NCI-H82 (cell line): ENCODE results near the gene KYAT1.
A peak's percentile ranks its signal among the peaks of the same experiment; 100 is the strongest.
"Not testable (repeated sequence)": the region's sequence is repeated elsewhere in the genome, so short reads cannot be mapped to it uniquely, and the experiment has no call there.

Experiments
- DNase-seq: peaks from one replicate; lab custom pipeline; 2025; lab: John Stamatoyannopoulos, UW

The KYAT1 gene

DNA sequence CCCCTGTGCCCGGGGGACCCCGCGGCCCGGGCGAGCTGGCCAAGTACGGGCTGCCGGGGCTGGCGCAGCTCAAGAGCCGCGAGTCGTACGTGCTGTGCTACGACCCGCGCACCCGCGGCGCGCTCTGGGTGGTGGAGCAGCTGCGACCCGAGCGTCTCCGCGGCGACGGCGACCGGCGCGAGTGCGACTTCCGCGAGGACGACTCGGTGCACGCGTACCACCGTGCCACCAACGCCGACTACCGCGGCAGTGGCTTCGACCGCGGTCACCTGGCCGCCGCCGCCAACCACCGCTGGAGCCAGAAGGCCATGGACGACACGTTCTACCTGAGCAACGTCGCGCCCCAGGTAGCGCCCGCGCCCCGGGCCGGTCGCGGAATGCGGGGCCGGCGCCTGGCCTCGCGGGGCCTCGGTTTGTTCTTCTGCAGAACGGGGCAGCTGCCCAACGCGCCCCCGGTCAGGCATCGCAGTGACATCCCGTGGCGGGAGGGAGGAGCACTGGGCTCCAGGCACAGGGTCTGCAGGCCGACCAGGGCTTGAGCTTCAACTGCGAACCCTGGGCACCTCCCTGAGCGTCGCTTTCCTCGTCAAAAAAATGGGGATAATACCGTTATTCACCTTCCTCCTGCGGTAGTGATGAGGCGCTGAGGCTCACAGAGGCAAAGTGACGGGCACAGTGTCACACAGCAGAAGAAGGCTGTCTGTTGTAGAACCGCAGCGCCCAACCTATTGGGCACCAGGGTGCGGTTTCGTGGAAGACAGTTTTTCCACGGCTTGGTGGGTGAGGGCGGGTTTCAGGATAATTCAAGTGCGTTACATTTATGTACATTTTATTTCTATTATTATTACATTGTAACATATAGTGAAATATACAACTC, 62.7 kb downstream of the KYAT1 start:
- DNase-seq: peak; percentile 59

DNA sequence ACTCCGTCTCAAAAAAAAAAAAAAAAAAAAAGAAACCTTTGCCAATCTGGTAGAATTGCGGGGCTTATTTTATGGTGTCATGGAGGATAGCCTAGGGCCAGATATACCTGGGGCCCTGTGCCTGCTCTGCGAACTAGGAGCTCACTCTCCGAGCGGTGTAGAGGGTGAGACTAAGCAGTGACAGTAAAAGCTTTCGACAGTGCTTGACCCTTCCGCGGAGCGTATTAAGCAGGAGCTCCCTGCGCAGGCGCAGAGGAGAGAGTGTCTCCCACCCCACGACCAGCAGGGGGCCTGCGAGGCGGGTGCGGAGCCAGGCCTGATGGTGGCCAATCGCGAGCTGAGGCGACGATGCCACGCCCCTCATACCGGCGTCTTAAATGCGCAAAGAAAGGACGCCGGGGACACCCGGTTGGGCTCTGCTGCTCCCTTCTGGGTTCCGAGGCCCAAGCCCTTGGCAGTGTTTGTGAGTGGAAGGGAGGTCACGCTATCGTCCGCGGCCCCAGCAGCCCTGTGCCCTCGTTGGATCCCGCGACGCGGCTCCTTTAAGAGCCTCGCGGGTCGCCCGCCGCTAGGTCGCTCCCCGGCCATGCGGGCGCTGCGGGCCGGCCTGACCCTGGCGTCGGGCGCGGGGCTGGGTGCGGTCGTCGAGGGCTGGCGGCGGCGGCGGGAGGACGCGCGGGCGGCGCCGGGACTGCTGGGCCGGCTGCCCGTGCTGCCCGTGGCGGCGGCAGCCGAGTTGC, 63.5 kb downstream of the KYAT1 start, which contains the start of gene ENDOG:
ENDOG (plus strand) TSS at position 402 of the 740 bp plus-strand sequence; CDS start at position 587, 185 bp downstream.
- DNase-seq: peak; percentile 99

DNA sequence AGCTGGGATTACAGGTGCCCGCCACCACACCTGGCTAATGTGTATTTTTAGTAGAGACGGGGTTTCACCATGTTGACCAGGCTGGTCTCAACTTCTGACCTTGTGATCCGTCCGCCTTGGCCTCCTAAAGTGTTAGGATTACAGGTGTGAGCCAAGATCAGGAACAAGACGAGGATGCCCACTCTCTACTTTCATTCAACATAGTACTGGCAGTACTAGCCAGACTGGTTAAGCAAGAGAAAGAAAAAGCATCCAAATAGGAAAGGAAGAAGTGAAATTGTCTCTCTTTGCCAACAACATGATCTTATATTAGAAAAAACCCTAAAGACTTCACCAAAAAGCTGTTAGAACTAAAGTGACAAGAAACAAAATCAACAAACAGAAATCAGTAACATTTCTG, 70.9 kb downstream of the KYAT1 start:
- DNase-seq: no peak

DNA sequence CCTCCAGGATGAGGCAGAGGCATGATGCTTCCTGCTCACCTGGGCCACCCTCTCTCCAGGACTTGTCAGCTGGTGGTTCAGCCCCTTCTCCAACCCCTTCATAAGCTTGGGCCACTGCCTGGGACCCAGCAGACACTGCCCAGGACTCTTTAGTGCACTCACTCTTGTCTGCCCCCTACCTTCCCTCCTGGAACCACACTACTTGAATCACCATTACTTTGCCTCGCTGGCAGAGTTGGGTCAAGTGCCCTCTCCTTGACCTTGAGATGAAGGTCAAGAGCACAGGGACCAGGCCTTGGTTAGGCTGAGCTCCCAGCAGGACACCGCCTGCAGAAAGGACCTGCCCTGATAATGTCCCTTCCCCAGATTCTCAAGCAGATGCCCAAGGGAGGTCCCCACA, 71.9 kb downstream of the KYAT1 start:
- no peak for DNase-seq

DNA sequence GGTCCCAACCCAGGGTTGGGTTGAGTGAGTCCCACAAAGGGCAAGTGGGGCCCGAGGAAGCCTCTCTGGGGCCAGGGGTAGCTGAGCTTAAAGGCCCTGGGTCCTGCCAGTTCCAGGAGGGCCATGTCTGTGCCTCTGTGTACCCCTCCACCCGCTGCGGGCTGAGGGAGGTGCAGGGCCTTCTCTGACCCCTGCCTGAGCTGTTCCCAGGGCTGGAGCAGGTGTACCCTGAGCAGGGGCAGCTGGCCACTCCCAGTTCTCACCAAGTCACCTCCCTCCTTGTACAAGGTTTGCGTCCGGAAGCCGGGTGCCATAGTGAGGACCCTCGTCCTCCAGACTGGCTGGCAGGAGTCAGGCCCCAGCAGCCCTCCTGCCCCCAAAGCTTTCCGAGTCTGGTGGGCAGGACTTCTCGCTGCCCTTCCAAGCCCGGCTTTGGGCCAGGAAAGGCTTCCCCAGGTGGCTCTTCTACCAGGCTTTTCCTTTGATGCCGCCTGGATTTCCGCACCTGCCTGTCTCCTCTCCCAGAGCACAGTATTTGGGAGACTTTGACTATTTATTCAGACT, 72.6 kb downstream of the KYAT1 start:
- no peak for DNase-seq

DNA sequence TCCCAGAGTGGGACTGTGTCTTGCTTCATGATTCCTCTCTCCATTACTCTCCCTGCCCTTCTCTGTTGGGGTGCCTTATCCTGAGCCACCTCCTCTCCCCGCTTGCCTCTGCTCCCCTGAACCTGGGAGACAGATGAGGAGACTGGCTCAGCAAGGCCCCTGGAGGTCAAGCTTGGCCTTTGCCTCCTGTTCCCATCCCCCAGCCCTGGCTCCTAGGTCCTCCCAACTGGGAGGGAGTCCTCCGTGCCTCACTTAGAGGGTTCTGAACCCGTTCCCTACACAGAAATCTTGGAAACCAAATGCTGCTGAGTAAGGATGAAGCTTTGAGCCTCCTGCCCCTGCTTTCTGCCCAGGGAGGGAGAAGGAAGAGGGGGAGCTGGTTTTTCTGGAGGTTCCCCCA, 73.2 kb downstream of the KYAT1 start:
- DNase-seq: no peak

DNA sequence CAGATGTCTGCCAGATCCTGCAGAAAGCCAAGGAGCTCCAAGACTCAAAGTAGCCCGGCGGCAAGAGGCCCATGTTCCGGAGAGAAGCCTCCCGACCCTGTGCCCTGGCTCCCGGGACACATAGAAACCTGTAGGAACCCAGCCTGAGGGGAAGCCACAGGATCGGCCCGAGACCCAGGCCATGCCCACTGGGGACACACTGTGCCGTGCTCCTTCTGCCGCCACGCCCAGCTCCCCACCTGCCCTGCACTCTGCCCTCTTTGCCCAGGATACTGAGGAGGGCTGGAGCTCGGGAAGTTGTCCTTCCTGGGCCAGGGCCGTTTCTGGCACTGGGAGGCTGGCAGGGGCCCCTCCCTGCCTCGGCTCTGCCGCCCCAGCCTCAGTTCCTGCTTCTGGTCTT, 73.9 kb downstream of the KYAT1 start:
- no peak for DNase-seq

DNA sequence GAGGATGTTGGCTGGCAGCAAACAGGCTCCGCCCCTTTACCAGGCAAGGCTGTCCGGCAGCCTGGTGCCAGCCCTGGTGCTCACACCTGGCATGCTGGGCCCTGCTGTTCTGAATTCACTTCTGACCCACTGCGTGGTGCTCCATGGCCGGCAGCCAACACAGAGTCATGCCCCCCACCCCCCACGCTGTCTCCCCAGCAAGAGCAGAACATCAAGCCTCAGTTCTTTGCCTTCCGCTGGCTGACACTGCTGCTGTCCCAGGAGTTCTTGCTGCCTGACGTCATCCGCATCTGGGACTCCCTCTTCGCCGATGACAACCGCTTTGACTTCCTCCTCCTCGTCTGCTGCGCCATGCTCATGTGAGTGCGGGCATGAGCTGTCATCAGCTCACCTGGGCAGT, 76.1 kb downstream of the KYAT1 start:
- no peak for DNase-seq

DNA sequence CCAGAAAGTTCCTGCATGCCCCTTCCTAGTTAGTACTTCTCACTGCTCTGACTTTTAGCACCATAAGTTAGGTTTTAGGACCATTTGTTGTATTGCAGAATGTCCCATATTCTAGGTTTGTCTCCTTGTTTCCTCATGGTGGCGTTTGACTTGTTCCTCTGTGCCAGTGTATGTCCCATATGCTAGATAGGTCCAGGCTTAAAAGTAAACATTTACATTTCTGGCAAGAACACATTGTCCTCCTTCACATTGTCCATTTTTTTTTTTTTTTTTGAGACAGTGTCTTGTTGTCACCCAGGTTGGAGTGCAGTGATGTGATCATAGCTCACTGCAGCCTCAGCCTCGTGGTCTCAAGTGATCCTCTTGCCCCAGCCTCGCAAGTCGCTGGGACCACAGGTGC, 79.3 kb downstream of the KYAT1 start:
- DNase-seq: no peak

DNA sequence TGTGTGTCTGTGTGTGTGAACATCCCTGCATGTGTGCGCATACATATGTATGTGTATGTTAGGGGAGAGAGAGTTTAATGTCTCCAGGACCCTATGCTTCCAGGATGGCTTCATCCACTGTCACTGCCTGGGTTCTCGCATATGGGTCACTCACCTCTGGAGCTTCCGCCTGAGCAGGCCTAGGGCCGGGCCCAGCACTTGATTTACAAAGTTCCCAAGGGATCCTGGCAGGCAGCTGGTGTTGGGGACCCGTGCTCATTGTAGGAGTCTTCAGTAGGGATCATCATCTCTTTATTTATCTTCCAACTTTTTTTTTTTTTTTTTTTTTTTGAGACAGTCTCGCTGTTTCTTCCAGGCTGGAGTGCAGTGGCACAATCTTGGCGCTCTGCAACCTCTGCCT, 81.7 kb downstream of the KYAT1 start:
- no peak for DNase-seq

DNA sequence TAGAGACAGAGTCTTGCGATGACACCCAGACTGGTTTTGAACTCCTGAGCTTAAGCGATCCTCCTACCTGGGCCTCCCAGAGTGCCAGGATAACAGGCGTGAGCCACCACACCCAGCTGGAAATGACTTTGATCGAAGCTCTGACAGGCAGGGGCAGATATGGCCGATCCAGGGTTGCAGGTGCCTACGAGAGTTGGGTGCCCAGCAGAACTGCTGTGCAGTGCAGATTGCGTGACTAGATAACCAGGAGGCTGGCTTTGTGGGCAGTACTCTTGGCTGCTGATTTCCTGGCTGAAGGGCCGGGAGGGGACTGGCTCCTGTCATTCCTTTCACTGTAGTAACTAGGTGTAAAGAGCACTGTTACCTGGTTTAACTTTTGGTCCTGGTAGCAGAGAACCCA, 82.9 kb downstream of the KYAT1 start:
- no peak for DNase-seq

DNA sequence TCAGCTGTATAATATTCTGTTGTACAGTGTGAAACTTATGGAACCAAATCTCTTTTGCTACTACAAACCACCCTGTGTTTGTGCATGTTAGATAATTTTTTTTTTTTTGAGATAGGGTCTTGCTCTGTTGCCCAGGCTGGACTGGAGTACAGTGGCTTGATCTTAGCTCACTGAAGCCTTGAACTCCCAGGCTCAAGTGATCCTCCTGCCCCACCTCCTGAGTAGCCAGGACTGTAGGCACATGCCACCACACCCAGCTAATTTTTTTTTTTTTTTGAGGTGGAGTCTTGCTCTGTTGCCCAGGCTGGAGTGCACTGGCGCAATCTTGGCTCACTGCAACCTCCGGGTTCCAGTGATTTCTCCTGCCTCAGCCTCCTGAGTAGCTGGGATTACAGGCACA, 86.8 kb downstream of the KYAT1 start:
- not testable (repeated sequence) for DNase-seq

DNA sequence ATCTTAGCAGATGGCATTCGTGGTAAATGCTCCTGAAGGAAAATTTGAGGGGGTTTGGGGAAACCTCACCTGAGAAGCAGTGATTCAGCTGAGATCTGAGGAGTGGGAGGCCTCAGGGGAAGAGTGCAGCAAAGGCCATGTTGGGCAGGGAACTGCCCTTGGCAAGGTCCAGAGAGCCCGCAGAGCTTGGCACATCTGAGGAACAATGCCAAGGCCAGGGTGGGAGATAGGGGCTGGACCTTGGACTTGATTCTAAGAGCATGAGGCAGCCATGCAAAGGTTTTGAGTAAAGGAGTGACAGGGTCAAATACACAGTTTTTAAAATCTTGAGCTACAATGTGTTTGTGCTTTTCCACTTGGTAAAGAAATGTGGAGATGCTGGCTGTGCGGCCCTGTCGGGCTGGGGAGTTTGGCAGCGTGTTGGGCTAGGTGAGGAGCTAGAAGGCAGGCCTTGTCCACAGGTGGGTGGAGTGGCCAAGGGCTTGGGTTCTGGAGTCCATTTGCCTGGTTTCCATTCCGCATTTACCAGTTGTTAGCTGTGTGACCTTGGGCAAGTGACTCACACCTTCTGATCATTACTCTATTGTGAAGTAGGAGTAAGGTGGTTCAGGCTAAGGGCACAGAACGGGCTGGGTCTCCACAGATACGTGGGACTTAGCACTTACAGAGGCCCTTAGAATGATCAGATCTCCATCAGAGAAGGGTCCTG, 88.6 kb downstream of the KYAT1 start:
- DNase-seq: no peak

DNA sequence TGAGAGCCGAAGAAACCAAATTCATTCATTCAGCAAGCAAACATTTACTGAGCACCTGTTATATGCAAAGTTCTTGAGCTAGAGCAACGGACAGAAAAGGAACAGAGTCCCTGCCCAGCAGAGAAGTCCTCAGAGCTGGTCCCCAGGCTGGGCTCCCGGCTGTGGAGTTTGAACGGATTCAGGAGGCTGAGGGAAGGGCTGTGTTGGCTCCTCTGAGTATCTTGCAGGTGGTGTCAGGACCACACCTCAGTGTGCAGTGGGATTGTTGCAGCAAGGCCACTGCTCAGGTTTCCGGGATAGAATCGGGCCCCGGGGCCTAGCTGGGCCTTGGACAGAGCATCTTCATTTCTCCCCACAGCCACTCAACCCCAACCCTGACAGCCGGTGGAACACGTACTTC, 89.6 kb downstream of the KYAT1 start:
- DNase-seq: no peak

DNA sequence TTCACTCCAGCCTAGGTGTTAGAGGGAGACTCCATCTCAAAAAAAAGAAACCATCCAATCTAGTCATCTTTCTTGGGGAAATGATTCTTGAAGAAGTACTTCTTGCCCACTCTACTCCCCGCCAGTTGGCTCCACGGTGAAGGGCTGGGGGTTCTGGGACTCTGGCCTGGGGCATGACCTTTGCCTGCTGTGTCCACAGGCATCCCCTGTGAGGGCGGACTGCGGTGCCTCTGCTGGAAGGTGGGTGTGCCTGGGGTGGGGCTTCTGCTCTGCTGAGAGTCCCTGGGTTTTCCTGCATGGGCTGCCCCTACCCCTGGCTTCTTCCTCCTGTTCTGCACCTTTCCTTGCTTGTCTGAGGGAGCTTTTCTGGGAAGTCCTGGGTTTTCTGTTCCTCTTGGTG, 91.2 kb downstream of the KYAT1 start:
- no peak for DNase-seq

DNA sequence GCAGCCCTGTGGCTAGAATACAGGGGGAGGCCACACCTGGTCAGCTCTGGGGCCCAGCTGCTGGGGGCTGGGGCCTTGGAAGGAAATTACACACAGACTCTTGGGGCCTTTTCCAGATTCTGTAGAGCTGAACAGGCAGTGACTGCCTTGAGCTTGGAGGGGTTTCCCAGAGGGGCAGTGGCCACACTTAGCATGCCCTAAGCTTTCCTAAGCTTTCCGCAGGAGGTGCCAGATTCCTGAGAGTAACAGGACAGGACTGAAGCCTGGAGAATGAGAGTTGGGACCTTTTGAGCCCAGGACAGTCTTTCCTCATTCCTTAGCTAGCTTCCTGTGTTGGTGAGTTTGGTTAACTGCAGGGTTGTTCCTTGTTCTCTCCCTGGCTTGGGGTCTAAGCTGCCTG, 93.3 kb downstream of the KYAT1 start:
- no peak for DNase-seq

DNA sequence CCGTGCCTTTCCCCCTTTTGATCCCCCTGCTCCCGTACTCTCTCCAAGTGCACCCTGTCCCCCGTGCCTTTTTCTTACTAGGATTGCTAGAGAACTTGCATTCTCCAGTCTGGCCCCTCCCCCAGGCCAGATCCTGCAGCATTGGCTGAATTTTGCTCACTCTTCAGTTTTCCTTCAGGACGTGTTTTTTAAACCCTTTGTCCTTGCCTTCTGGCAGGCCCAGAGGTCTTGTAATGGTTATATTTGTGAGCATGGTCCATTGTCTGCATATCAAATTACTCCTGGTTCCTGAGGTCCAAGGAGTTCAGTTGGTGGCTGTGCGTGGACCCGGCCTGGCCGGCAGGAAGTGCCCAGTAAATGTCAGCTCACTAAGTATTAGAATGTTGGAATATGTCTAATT, 94.1 kb downstream of the KYAT1 start:
- DNase-seq: peak; percentile 42

DNA sequence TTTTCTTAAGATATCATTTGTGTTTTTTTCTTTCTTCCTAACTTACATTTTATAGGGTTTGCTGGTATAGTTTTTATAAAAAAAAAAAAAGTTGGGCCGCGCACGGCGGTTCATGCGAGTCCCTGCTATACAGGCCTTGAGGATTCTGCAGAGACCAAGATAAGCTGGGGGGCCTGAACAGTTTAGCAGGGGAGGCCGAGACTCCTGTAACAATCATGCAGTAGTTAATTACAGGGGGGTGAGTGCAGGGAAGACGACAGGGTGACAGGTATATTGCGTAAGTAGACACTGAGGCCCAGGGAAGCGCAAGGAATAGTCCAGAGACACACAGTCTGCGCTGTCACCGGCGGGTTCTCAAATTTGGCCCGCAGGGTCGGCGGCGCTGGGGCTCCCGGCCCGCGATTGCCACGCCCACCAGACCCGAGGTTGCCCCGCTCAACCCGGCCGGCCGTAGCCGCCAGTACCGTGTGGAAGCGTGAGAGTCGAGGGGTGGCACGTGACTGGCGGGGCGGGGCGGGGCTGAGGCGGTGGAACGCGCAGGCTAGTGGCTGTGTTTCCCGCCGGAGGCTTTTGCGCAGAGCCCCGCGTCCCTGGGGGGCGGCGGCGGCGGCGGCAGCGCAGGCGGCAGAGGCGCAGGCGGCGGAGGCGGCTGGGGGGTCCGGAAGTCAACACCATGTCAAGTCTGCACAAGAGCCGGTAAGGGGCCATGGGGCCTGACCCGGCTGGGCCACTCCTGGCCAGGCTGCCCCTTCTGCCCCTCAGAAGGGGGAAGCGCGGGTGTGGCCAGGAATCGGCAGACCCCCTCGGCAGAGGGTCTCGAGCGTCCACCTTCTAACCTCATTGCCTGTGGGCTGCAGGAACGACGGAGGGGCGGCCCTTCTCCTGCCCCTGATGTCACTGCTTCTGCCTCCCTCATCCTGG, 94.8 kb downstream of the KYAT1 start, which contains the start of gene TBC1D13:
TBC1D13 (plus strand) TSS at position 573 of the 921 bp plus-strand sequence; CDS start at position 674, 101 bp downstream.
- DNase-seq: peak; percentile 90

DNA sequence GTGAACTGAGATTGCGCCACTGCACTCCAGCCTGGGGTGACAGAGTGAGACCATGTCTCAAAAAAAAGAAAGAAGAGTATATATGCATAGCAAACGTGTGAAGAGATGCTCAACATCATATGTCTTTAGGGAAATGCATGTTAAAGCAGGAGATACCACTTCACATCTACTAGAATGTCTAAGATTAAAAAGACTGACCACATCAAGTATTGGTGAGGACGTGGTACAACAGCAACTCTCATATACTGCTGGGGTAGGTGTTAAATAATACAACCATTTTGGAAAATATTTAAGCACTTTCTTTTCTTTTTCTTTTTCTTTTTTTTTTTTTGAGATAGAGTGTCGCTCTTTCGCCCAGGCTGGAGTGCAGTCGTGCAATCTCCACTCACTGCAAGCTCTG, 96.3 kb downstream of the KYAT1 start:
- DNase-seq: no peak
